ENCODE measurements around the gene ATP9B.

ATP9B gene

GRCh38 chr18:79068937-79069716 is at the start of gene ATP9B:
ATP9B (plus strand) TSS chr18:79069394; CDS start chr18:79069411, 17 bp downstream.
- in situ Hi-C loops (cut with MboI; ENCODE audit: low sequenced_read_pairs): no loop called here

- in situ Hi-C loops (cut with MboI; ENCODE audit: low sequenced_read_pairs): no loop called here
Measured at GRCh38 chr18:79019881-79020280, 49.3 kb upstream of the ATP9B start.

- in situ Hi-C loops (cut with MboI; ENCODE audit: low sequenced_read_pairs): no loop called here
Measured at GRCh38 chr18:79022603-79023002, 46.6 kb upstream of the ATP9B start.

- in situ Hi-C loops (cut with MboI; ENCODE audit: low sequenced_read_pairs): no loop called here
Measured at GRCh38 chr18:79026491-79026890, 42.7 kb upstream of the ATP9B start.

- in situ Hi-C loops (cut with MboI; ENCODE audit: low sequenced_read_pairs): no loop called here
Measured at GRCh38 chr18:79030680-79031079, 38.5 kb upstream of the ATP9B start.

GRCh38 chr18:79042276-79042675 is 26.9 kb upstream of the ATP9B start:
- in situ Hi-C loops (cut with MboI; ENCODE audit: low sequenced_read_pairs): no loop called here

GRCh38 chr18:79043288-79043687 is 25.9 kb upstream of the ATP9B start:
- in situ Hi-C loops (cut with MboI; ENCODE audit: low sequenced_read_pairs): no loop called here

GRCh38 chr18:79046522-79046921 is 22.7 kb upstream of the ATP9B start:
- in situ Hi-C loops (cut with MboI; ENCODE audit: low sequenced_read_pairs): no loop called here

- in situ Hi-C loops (cut with MboI; ENCODE audit: low sequenced_read_pairs): no loop called here
Measured at GRCh38 chr18:79047556-79048244, 21.5 kb upstream of the ATP9B start.

- in situ Hi-C loops (cut with MboI; ENCODE audit: low sequenced_read_pairs): no loop called here
Measured at GRCh38 chr18:79048245-79048632, 21.0 kb upstream of the ATP9B start.

GRCh38 chr18:79049506-79049905 is 19.7 kb upstream of the ATP9B start:
- in situ Hi-C loops (cut with MboI; ENCODE audit: low sequenced_read_pairs): no loop called here

- in situ Hi-C loops (cut with MboI; ENCODE audit: low sequenced_read_pairs): no loop called here
Measured at GRCh38 chr18:79050005-79050404, 19.2 kb upstream of the ATP9B start.

- in situ Hi-C loops (cut with MboI; ENCODE audit: low sequenced_read_pairs): no loop called here
Measured at GRCh38 chr18:79056827-79057367, 12.3 kb upstream of the ATP9B start.

- in situ Hi-C loops (cut with MboI; ENCODE audit: low sequenced_read_pairs): no loop called here
Measured at GRCh38 chr18:79058007-79058406, 11.2 kb upstream of the ATP9B start.

GRCh38 chr18:79062806-79063205 is 6.4 kb upstream of the ATP9B start:
- in situ Hi-C loops (cut with MboI; ENCODE audit: low sequenced_read_pairs): no loop called here

GRCh38 chr18:79064228-79064627 is 5.0 kb upstream of the ATP9B start:
- in situ Hi-C loops (cut with MboI; ENCODE audit: low sequenced_read_pairs): no loop called here

GRCh38 chr18:79065802-79066201 is 3.4 kb upstream of the ATP9B start:
- in situ Hi-C loops (cut with MboI; ENCODE audit: low sequenced_read_pairs): no loop called here

GRCh38 chr18:79067611-79068010 is 1.6 kb upstream of the ATP9B start:
- in situ Hi-C loops (cut with MboI; ENCODE audit: low sequenced_read_pairs): no loop called here

- in situ Hi-C loops (cut with MboI; ENCODE audit: low sequenced_read_pairs): no loop called here
Measured at GRCh38 chr18:79068341-79068936, 755 bp upstream of the ATP9B start.

- in situ Hi-C loops (cut with MboI; ENCODE audit: low sequenced_read_pairs): no loop called here
Measured at GRCh38 chr18:79069717-79070151, 540 bp downstream of the ATP9B start.

GRCh38 chr18:79070486-79070885 is 1.3 kb downstream of the ATP9B start:
- in situ Hi-C loops (cut with MboI; ENCODE audit: low sequenced_read_pairs): no loop called here

- in situ Hi-C loops (cut with MboI; ENCODE audit: low sequenced_read_pairs): no loop called here
Measured at GRCh38 chr18:79071037-79071436, 1.8 kb downstream of the ATP9B start.

All from HL-60/S4 (cell line).